Activated CD8-positive, alpha-beta memory T cell treated with anti-CD3 and anti-CD28 coated beads, Interleukin-2, amount 50 U/mL, for 1 hour (primary cell): Measurements from ENCODE around the gene UNK.

Experiments
- DNase-seq: peaks from one replicate; pipeline ENCODE4 v3.0.0-alpha.2; 2020; ENCODE audit errors: extremely low read depth

Gene UNK

GRCh38 chr17:75834279-75834920 is 49.8 kb downstream of the UNK start:
- no peak for DNase-seq

GRCh38 chr17:75834928-75835653 is 50.5 kb downstream of the UNK start:
- no peak for DNase-seq

- no peak for DNase-seq
Observed at GRCh38 chr17:75835654-75835987, 51.0 kb downstream of the UNK start.

GRCh38 chr17:75836605-75837004 is 52.0 kb downstream of the UNK start:
- no peak for DNase-seq

GRCh38 chr17:75837899-75838298 is 53.3 kb downstream of the UNK start:
- DNase-seq = no peak

GRCh38 chr17:75838410-75838809 is 53.8 kb downstream of the UNK start:
- DNase-seq = no peak

GRCh38 chr17:75839942-75840798 is 55.6 kb downstream of the UNK start:
- DNase-seq = no peak

GRCh38 chr17:75840799-75841164 is 56.2 kb downstream of the UNK start:
- no peak for DNase-seq

GRCh38 chr17:75842411-75842810 is 57.8 kb downstream of the UNK start:
- DNase-seq = no peak

GRCh38 chr17:75842963-75843576 is 58.5 kb downstream of the UNK start:
- DNase-seq = no peak

- no peak for DNase-seq
Observed at GRCh38 chr17:75843577-75844529, 59.2 kb downstream of the UNK start, which contains the start of gene UNC13D. Gene UNC13D (minus strand): TSS chr17:75844404. CDS start chr17:75844337, 67 bp downstream.

- DNase-seq = no peak
Observed at GRCh38 chr17:75844530-75845057, 60.0 kb downstream of the UNK start.

GRCh38 chr17:75845058-75845711 is 60.6 kb downstream of the UNK start:
- DNase-seq = no peak

GRCh38 chr17:75845933-75846691 is 61.5 kb downstream of the UNK start:
- no peak for DNase-seq

- DNase-seq = no peak
Observed at GRCh38 chr17:75846692-75847613, 62.3 kb downstream of the UNK start.

- DNase-seq = no peak
Observed at GRCh38 chr17:75847614-75848522, 63.3 kb downstream of the UNK start.

GRCh38 chr17:75848523-75849278 is 64.1 kb downstream of the UNK start:
- DNase-seq = peak; percentile 65
